Purkinje cell (primary cell): ENCODE results near the gene FAM200A. TPM values are rescaled to one million over a fixed set of nuclear protein-coding genes. Genes with fewer than 3 reads are reported as not detected.

ENCODE experiments used
- polyA plus RNA-seq: library from polyadenylated mRNA; unstranded; fragments of >200 nt; fragmentation: Nextera tagmentation; gene quantifications from 2 replicates; pipeline ENCODE4 v1.2.1, GENCODE V29; 2014

The FAM200A gene
- 10.5 TPM in 2 replicates for polyA plus RNA-seq

DNA sequence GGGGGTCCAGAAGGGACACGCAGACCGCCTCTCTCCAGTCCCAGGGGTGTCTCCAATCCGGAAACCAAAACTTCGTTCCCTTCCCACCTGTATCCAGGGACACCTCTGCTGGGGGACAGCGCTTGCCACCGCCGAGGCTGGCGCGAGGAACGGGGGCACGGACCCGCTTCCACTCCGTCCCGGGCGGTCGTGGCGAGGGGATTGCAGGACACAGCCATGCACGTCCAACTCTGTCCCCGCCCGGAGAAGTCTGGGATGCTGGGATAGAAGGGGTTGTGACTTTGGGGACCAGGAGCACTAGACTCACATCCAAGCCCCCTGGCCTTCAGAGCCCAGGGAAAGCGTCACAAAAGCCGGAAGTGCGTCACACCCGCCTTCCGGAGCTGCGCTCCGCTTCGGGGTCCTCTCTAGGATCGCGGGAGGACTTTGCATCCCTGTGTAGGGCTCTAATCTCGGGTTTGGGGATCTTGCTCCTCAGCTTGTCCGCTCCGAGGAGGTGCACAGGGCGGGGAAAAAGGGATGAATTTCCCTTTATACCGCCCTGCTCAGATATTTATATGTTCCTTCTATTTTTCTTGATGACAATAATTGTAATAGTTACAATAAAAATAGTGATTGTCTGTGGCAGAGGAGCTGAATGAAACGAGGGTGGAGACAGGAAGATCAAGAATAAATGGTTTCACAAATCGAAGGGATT, at the start of gene FAM200A:
FAM200A (minus strand) TSS at position 348 of the 697 bp plus-strand sequence. CDS start 3,707 bp downstream, outside the sequence.

GRCh38 chr7:99597762-99598501, 46.0 kb upstream of the FAM200A start, which contains the start of gene TMEM225B:
TMEM225B (plus strand) TSS chr7:99598267; CDS start chr7:99604389, 6,122 bp downstream.

DNA sequence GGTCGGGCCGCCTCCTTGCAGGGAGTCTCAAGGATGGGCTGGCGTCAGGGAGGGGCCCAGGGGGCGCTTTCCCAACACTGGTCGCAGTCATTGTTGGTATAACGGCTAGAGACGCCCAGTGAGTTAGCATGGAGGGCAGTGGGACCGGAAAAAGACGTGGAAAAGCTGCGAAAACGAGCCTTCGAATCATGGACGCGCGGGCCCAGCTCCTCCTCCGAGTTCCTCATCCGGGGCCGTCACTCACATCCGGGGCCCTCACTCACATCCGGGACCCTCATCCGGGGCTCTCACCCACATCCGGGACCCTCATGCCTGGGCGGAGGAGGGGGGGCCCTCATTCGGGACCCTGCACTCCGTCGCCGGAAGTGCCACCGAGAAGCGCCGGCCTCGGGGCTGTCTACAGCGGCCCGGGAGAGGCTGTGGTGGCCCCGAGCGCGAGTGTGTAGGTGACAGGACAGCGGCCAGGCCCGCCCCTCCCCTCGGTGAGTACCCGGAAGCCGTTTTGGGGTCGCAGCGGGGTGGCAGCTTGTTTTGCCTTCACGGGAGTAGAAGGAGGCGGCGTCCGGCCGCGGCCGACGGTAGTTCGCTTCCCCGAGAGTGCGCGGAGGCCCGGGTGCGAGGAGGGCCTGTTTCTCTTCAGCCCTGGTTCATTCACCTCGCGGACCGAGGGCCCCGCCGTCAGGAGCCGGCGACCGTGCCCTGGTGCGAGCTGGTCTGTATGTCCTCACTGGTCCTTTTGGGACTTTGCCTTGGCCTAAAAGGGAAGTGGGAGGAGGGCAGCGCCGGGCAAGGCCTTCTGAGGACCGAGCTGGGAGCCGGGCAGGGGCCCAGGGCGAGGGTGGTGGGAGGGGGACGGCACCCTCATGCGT, 6.6 kb upstream of the FAM200A start, which contains the start of gene ZNF655:
ZNF655 (plus strand) TSS at position 337 of the 869 bp plus-strand sequence. CDS start 1,918 bp downstream, outside the sequence.

GRCh38 chr7:99504603-99505323, 47.2 kb downstream of the FAM200A start, which contains the start of gene ZKSCAN5:
ZKSCAN5 (plus strand) TSS chr7:99504662; CDS start chr7:99506045, 1,383 bp downstream.

DNA sequence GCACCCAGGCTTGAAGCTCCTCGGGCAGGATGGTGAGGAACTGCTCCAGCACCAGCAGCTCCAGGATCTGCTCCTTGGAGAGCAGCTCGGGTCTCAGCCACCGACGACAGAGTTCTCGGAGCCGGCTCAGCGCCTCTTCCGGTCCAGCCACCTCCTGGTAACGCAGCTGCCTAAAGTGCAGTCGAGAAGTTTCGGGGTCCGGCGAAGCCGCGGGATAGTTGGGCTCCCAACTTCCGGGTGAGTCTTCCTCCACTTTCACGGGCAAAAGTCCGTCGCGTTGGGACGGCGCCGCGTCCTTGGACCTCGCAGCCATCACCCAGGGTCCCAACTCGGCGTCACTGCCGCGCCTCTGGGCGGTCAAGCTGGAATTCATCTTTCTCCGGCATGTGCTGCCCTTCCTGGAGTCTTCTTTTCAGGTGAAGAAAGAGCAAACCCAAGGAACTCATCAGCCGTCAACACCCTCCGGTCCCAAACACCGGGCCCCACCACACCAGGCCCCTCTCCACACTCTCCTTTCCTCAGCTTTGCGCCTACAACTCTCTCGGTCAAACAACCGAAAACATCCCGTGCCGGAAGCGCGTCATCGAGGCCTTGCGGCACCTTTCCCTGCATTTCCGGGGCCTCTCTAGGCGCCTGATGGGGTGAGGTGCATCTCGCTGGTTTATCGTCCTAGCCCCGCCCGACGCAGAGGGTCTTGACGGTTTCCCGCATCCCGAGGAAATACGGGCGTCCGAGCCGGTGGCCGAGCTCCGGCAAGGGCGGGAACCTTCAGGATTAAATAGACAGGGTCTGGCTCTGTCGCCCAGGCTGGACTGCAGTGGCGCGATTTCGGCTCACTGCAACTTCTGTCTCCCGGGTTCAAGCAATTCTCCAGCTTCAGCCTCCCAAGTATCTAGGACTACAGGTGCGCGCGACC, 51.9 kb downstream of the FAM200A start, which contains the start of gene ZNF394:
ZNF394 (minus strand) TSS at position 561 of the 916 bp plus-strand sequence; CDS start at position 373, 188 bp downstream.

Other genes with a start within 250 kb of the FAM200A start
- gene ARPC1A, start 226.2 kb downstream of the FAM200A start, polyA plus RNA-seq = 246 and 312 TPM in 2 replicates
- gene ARPC1B, start 177.4 kb downstream of the FAM200A start, polyA plus RNA-seq = 0.94 and 6.6 TPM in 2 replicates
- 25.4 and 43.5 TPM in 2 replicates for gene PDAP1, start 143.5 kb downstream of the FAM200A start, polyA plus RNA-seq
- 377 and 389 TPM in 2 replicates for gene BUD31, start 143.1 kb downstream of the FAM200A start, polyA plus RNA-seq
- gene PTCD1, start 113.3 kb downstream of the FAM200A start, polyA plus RNA-seq = 0.20 and 0.97 TPM in 2 replicates
- gene CPSF4, start 113.2 kb downstream of the FAM200A start, polyA plus RNA-seq = 1.6 and 1.7 TPM in 2 replicates
- 2,919 and 3,435 TPM in 2 replicates for gene ATP5MF, start 85.9 kb downstream of the FAM200A start, polyA plus RNA-seq
- gene ZNF789, start 79.2 kb downstream of the FAM200A start, polyA plus RNA-seq = 7.8 and 8.4 TPM in 2 replicates
- 0.63 and 2.4 TPM in 2 replicates for gene ZNF394, start 51.8 kb downstream of the FAM200A start, polyA plus RNA-seq
- gene ZKSCAN5, start 47.5 kb downstream of the FAM200A start, polyA plus RNA-seq = 4.5 and 4.6 TPM in 2 replicates
- 25.2 and 29.7 TPM in 2 replicates for gene ZNF655, start 6.5 kb upstream of the FAM200A start, polyA plus RNA-seq
- gene TMEM225B, start 46.2 kb upstream of the FAM200A start, polyA plus RNA-seq = not detected in 2 replicates
- gene ZSCAN25, start 64.8 kb upstream of the FAM200A start, polyA plus RNA-seq = 0.45 and 1.1 TPM in 2 replicates
- 0.27 and 0.42 TPM in 2 replicates for gene CYP3A5, start 127.9 kb upstream of the FAM200A start, polyA plus RNA-seq
- gene CYP3A7, start 183.1 kb upstream of the FAM200A start, polyA plus RNA-seq = not detected in 2 replicates
- gene CYP3A4, start 232.1 kb upstream of the FAM200A start, polyA plus RNA-seq = not detected in 2 replicates